Panc1 (cell line): ENCODE data around the gene DRC3. TPM values are rescaled to one million over a fixed set of nuclear protein-coding genes. Genes with fewer than 3 reads are reported as not detected.

ENCODE experiments used
- ATAC-seq: fragments of 200-7000 bp; cut with Tn5 transposase; 2 replicates; pipeline ENCODE4 v1.9.1; 2020; ENCODE audit warnings: mild to moderate bottlenecking, moderate library complexity
- BruUV-seq: library from RNA; stranded (reverse); fragments of 400-500 nt; replicated peaks from 2 replicates; lab custom pipeline; 2021; lab: Mats Ljungman, UMichigan
- CTCF ChIA-PET: fragments of 300-600 bp; sonication (Branson Sonifier 250); formaldehyde crosslinking; loops from one replicate; lab custom pipeline; 2022; ENCODE audit warnings: antibody characterized with exemption; lab: Charles Lee
- POLR2A ChIA-PET: fragments of 300-600 bp; sonication (Branson Sonifier 250); formaldehyde crosslinking; loops from one replicate; lab custom pipeline; 2022; ENCODE audit warnings: antibody characterized with exemption; lab: Charles Lee
- DNase-seq: peaks from one replicate; pipeline ENCODE4 v3.0.0-alpha.2; 2010; ENCODE audit warnings: low read depth, low spot score
- H3K27ac ChIP-seq: 2 replicates; pipeline ENCODE4 v1.5.1; 2011; ENCODE audit warnings: mild to moderate bottlenecking, low read length, inconsistent platforms
- H3K27me3 ChIP-seq: fragments of 200-500 bp; sonication (Bioruptor generic); 2 replicates; pipeline ENCODE4 v1.6.0; 2014; ENCODE audit warnings: low read length, inconsistent platforms; ENCODE audit not compliant: control insufficient read depth, insufficient read depth
- H3K36me3 ChIP-seq: fragments of 200-500 bp; sonication (Bioruptor generic); 2 replicates; pipeline ENCODE4 v1.5.1; 2014; ENCODE audit warnings: inconsistent platforms, mild to moderate bottlenecking, low read length, moderate library complexity; ENCODE audit not compliant: control insufficient read depth, insufficient read depth
- H3K4me1 ChIP-seq: 2 replicates; pipeline ENCODE4 v1.5.1; 2011; ENCODE audit warnings: inconsistent platforms, mild to moderate bottlenecking, low read length, moderate library complexity; ENCODE audit not compliant: control insufficient read depth, insufficient read depth
- H3K4me3 ChIP-seq, 2 experiments: 2 replicates each; pipeline ENCODE4 v1.5.1; 2011 to 2012; ENCODE audit warnings: low read depth in 2 of 2, low read length in 2 of 2, mild to moderate bottlenecking in 2 of 2, inconsistent platforms in 1 of 2, moderate library complexity in 1 of 2
- H3K9me3 ChIP-seq: fragments of 200-500 bp; sonication (Bioruptor generic); 2 replicates; pipeline ENCODE4 v1.5.1; 2014; ENCODE audit warnings: low read depth, mild to moderate bottlenecking, inconsistent platforms, low read length, moderate library complexity; ENCODE audit not compliant: control insufficient read depth, insufficient read depth
- POLR2AphosphoS5 ChIP-seq: IDR thresholded peaks from 2 replicates; pipeline ENCODE4 v1.6.1; 2012; ENCODE audit warnings: mild to moderate bottlenecking, low read depth, low read length, moderate library complexity
- SIN3A ChIP-seq: IDR thresholded peaks from 2 replicates; pipeline ENCODE4 v1.6.1; 2012; ENCODE audit warnings: low read depth, mild to moderate bottlenecking, low read length, moderate library complexity, borderline replicate concordance; ENCODE audit not compliant: insufficient read depth
- TCF7L2 ChIP-seq: IDR thresholded peaks from 2 replicates; pipeline ENCODE4 v1.6.1; 2011; ENCODE audit warnings: mild to moderate bottlenecking, low read depth, low read length, inconsistent platforms
- in situ Hi-C: cut with HindIII; loops from 2 replicates; pipeline ENCODE4 v1.10.0; 2016; ENCODE audit warnings: low sequenced_read_pairs, low pct_unique_long_range_greater_than_20kb
- intact Hi-C: fragments of 100-400 bp; cut with micrococcal nuclease; formaldehyde crosslinking; loops from one replicate; pipeline ENCODE4 v1.10.0; 2022; ENCODE audit not compliant: unreplicated experiment
- total RNA-seq: library from RNA; stranded (reverse); gene quantifications from one replicate; pipeline ENCODE4 v1.2.1, GENCODE V29; 2021; ENCODE audit not compliant: unreplicated experiment
- TF ChIP-seq, protein P1 (sequence below), 2 experiments: IDR thresholded peaks; 2 replicates each; pipeline ENCODE4 v1.6.1; 2011 to 2012; ENCODE audit warnings: low read depth in 2 of 2, control low read depth in 1 of 2, low read length in 1 of 2, mild to moderate bottlenecking in 1 of 2, moderate library complexity in 1 of 2; ENCODE audit not compliant: insufficient read depth in 1 of 2

DRC3 gene
- total RNA-seq, 1 experiment from 2014 or later: 3.6 TPM

DNA sequence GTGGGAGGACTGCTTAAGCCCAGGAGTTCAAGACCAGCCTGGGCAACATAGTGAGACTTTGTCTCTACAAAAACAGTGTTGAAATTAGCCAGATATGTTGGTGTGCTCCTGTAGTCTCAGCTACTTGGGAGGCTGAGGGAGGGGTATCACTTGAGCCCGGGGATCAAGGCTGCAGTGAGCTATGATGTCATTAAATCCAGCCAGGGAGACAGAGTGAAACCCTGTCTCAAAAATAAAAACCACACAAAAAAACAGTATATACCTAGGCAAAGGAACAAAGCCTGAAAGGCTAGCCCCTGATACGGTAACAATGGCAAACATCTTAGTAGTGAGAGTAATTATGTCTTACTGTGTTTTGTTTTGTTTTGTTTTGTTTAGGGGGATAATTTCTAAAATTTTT lies 38.4 kb upstream of the DRC3 start:
- CTCF ChIA-PET: no interaction called here
- TF ChIP-seq, protein P1, sequence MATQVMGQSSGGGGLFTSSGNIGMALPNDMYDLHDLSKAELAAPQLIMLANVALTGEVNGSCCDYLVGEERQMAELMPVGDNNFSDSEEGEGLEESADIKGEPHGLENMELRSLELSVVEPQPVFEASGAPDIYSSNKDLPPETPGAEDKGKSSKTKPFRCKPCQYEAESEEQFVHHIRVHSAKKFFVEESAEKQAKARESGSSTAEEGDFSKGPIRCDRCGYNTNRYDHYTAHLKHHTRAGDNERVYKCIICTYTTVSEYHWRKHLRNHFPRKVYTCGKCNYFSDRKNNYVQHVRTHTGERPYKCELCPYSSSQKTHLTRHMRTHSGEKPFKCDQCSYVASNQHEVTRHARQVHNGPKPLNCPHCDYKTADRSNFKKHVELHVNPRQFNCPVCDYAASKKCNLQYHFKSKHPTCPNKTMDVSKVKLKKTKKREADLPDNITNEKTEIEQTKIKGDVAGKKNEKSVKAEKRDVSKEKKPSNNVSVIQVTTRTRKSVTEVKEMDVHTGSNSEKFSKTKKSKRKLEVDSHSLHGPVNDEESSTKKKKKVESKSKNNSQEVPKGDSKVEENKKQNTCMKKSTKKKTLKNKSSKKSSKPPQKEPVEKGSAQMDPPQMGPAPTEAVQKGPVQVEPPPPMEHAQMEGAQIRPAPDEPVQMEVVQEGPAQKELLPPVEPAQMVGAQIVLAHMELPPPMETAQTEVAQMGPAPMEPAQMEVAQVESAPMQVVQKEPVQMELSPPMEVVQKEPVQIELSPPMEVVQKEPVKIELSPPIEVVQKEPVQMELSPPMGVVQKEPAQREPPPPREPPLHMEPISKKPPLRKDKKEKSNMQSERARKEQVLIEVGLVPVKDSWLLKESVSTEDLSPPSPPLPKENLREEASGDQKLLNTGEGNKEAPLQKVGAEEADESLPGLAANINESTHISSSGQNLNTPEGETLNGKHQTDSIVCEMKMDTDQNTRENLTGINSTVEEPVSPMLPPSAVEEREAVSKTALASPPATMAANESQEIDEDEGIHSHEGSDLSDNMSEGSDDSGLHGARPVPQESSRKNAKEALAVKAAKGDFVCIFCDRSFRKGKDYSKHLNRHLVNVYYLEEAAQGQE (IDR thresholded peaks at IDR 0.05; ENCODE audit: insufficient read depth in 1 of 2, low read depth in 2 of 2, low read length in 1 of 2): no peak
- TF ChIP-seq POLR2AphosphoS5 (no peak), TCF7L2 (no peak)
- no peaks in the 10 kb centered on the region for H3K27me3 ChIP-seq
- intact Hi-C loops (no loop called here), in situ Hi-C loops (no loop called here)
- no peaks in the 10 kb centered on the region for H3K9me3 ChIP-seq
- POLR2A ChIA-PET: no interaction called here
- BruUV-seq: no TSS peak
- H3K36me3 ChIP-seq: no peaks in the 10 kb centered on the region
- ATAC-seq (no peak), DNase-seq (no peak)
- no peak overlapping the region for H3K4me3 ChIP-seq
- no peak overlapping the region; the same call in 1 of the 2 replicates for H3K27ac ChIP-seq
- H3K4me1 ChIP-seq: peaks cover 85% of the 10 kb centered on the region

DNA sequence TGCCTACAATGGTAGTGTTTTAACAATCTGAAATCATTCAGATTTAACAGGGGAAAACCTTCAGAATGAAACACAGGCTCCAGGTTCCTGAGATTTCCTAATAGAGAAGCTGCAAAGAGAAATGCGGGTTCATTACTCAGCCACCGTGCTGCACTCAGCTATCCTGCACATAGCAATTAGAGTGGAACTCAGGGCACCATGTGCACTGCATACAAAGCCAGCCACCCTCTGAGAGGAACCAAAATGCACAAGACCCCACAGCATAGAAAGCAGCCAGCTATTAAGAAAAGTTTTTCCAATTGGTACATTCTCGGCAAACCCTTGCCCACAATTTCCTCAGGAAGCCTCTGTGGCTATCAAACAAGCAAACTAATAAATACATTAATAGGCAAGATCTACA lies 37.9 kb upstream of the DRC3 start:
- intact Hi-C loops: no loop called here

DNA sequence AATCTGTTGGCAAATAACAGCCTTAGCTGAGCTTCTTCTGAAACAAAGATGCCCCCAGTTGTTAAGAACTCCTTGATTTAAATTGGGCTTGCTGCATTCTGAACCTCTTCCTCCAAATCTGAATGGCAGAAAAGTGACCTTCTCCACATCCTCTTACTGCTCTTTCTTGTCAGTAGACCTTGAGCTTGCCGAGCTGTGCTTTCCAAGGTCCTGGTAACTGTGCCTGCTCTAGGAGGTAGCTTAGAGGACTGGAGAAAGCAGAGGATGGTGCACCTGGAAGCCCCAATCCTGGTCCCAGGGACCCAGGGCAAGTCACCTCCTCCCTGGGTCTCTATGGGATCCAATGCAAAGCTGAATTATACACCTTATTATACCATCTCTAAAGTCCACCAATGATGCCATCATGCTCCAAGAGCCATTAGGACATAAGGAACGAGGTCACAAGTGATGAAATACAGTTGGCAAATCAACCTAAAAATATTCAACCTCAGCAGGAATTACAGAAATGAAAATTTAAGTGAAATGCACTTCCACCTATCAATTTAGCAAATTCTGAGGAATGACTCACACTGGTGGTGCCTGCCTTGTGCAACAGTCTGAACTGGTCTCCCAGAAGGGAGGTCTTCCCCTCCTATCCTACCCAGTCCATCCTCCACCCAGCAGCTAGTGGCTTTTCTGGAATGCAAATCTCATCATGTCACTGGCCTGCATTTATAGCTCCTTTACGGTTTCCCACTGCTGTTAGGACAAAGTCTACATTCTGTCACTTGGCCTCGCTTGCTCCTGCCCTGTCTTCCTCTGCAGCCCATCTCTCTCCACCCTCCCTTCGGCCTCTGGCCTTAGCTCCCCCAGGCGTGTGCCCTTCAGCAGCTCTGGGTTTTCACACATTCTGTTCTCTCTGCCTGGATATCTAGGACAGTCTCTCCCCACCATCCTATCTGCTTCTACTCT lies 37.1 kb upstream of the DRC3 start:
- Histone ChIP-seq H3K4me3 (no peak overlapping the region), H3K27ac (peak overlapping the region; percentile 71; the same call in 1 of the 2 replicates), H3K27me3 (no peaks in the 10 kb centered on the region), H3K4me1 (peaks cover 83% of the 10 kb centered on the region), H3K9me3 (no peaks in the 10 kb centered on the region), H3K36me3 (no peaks in the 10 kb centered on the region; the same call in 1 of the 2 replicates)
- no peak for TF ChIP-seq SIN3A
- TF ChIP-seq, protein P1 (IDR thresholded peaks at IDR 0.05; ENCODE audit: insufficient read depth in 1 of 2, low read depth in 2 of 2, low read length in 1 of 2): peak in 1 of 2 experiments; percentile 41; a peak in 1 of 4 replicates
- BruUV-seq: no TSS peak
- ATAC-seq (peak; percentile 32; the same call in 1 of the 2 replicates), DNase-seq (no peak)
- ChIA-PET CTCF (no interaction called here), POLR2A (interaction anchor here (0.6 to 0.9 kb wide), 3 partner anchors 9 to 34 kb away, joined by 3 to 4 read pairs (median 3); no protein-coding TSS in a partner anchor)
- in situ Hi-C loops: no loop called here
- intact Hi-C loops: no loop called here

More for the DNA sequence above, 37.9 kb upstream of the DRC3 start:
- CTCF ChIA-PET: no interaction called here
- no peak for TF ChIP-seq TCF7L2
- no peak for TF ChIP-seq POLR2AphosphoS5
- ATAC-seq (no peak), DNase-seq (no peak)
- peak overlapping the region; percentile 71; the same call in 1 of the 2 replicates for H3K27ac ChIP-seq
- H3K27me3 ChIP-seq: no peaks in the 10 kb centered on the region
- H3K4me3 ChIP-seq: no peak overlapping the region
- no peaks in the 10 kb centered on the region for H3K36me3 ChIP-seq
- in situ Hi-C loops: no loop called here
- H3K4me1 ChIP-seq: peaks cover 83% of the 10 kb centered on the region
- H3K9me3 ChIP-seq: no peaks in the 10 kb centered on the region
- POLR2A ChIA-PET: interaction anchor here (0.9 kb wide), 1 partner anchor 10 kb away, joined by 3 read pairs; no protein-coding TSS in a partner anchor
- BruUV-seq: no TSS peak
